Transverse colon (tissue), 4 donors: ENCODE results near the gene ROBO1.

ENCODE experiments used
- CTCF ChIP-seq, 5 experiments: fragments of 200-600 bp in 3 of 5; fragments of 450-650 bp in 2 of 5; sonication (generic) in 3 of 5; IDR thresholded peaks; 1 replicate in 2 of 5; 2 replicates in 3 of 5; pipeline ENCODE4 v1.5.1; 2016 to 2017; ENCODE audit warnings: antibody characterized with exemption in 5 of 5, inconsistent platforms in 3 of 5, mild to moderate bottlenecking in 2 of 5, moderate library complexity in 1 of 5
- EP300 ChIP-seq: sonication (generic); formaldehyde crosslinking; IDR thresholded peaks from one replicate; pipeline ENCODE4 v1.6.1; 2017; ENCODE audit warnings: antibody characterized with exemption, low read depth
- POLR2A ChIP-seq: fragments of 450-650 bp; IDR thresholded peaks from one replicate; pipeline ENCODE4 v1.6.1; 2016; ENCODE audit warnings: antibody characterized with exemption, mild to moderate bottlenecking, moderate library complexity
- POLR2AphosphoS5 ChIP-seq, 3 donors: sonication (generic); formaldehyde crosslinking; IDR thresholded peaks; one replicate each; pipeline ENCODE4 v1.6.1; 2016; ENCODE audit warnings: antibody characterized with exemption in 3 of 3

GRCh38 chr3:79410136-79410535 lies 357.7 kb downstream of the ROBO1 start:
- TF ChIP-seq CTCF (IDR thresholded peaks at IDR 0.05) (no peak), POLR2A (no peak), EP300 (no peak), POLR2AphosphoS5 (IDR thresholded peaks at IDR 0.05) (no peak)
